IPS DF 6.9 (cell line): ENCODE measurements around the gene SLC2A1.
"Not testable (repeated sequence)": the region's sequence is repeated elsewhere in the genome, so short reads cannot be mapped to it uniquely, and the experiment has no call there.

Experiments used
- DNase-seq: peaks from one replicate; pipeline ENCODE4 v3.0.0-alpha.2; 2013; ENCODE audit warnings: low read depth, low spot score
- H3K27ac ChIP-seq: one replicate; pipeline ENCODE4 v1.5.1; 2013; ENCODE audit warnings: low read length, control low read depth
- H3K27me3 ChIP-seq: 2 replicates; pipeline ENCODE4 v1.6.1; 2013; ENCODE audit warnings: mild to moderate bottlenecking, low read length; ENCODE audit not compliant: control insufficient read depth, insufficient read depth
- H3K36me3 ChIP-seq: 2 replicates; pipeline ENCODE4 v1.6.1; 2013; ENCODE audit warnings: low read length; ENCODE audit not compliant: control insufficient read depth, insufficient read depth
- H3K4me1 ChIP-seq: 2 replicates; pipeline ENCODE4 v1.6.1; 2013; ENCODE audit warnings: low read length; ENCODE audit not compliant: control insufficient read depth, insufficient read depth
- H3K4me3 ChIP-seq: 2 replicates; pipeline ENCODE4 v1.5.1; 2013; ENCODE audit warnings: mild to moderate bottlenecking, low read length
- H3K9me3 ChIP-seq: 2 replicates; pipeline ENCODE4 v1.6.1; 2013; ENCODE audit warnings: low read length, inconsistent platforms; ENCODE audit not compliant: control insufficient read depth, insufficient read depth
- WGBS: extraction: QIAGEN DNeasy Blood & Tissue Kit; methylation state at CpG from one replicate; pipeline ENCODE4 v1.1.7; 2013; ENCODE audit warnings: mixed read lengths, missing lambda C conversion rate; ENCODE audit not compliant: insufficient read length, insufficient coverage; 5-methylcytosine and 5-hydroxymethylcytosine counted together

Gene SLC2A1

GRCh38 chr1:42927274-42927841 is 31.3 kb downstream of the SLC2A1 start:
- Histone ChIP-seq H3K27me3 (no peaks in the 10 kb centered on the region), H3K4me1 (peaks cover 4% of the 10 kb centered on the region; the same call in 1 of the 2 replicates), H3K4me3 (no peak overlapping the region), H3K36me3 (peaks cover 49% of the 10 kb centered on the region), H3K9me3 (no peaks in the 10 kb centered on the region), H3K27ac (no peak overlapping the region)
- no CpG with 5 or more reads among the region's 8 CpGs for WGBS
- no peak for DNase-seq

DNA sequence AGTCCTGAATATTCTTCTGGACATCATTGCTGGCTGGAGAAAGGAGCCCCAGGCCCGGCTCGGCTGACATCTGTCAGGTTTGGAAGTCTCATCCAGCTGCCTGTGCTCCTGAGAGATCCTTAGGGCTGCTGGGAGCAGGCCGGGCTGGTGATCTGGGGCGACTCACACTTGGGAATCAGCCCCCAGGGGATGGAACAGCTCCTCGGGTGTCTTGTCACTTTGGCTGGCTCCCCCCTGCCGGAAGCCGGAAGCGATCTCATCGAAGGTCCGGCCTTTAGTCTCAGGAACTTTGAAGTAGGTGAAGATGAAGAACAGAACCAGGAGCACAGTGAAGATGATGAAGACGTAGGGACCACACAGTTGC is 31.8 kb downstream of the SLC2A1 start:
- Histone ChIP-seq H3K27ac (no peak overlapping the region), H3K4me1 (peaks cover 4% of the 10 kb centered on the region; the same call in 1 of the 2 replicates), H3K36me3 (peaks cover 47% of the 10 kb centered on the region), H3K4me3 (no peak overlapping the region), H3K9me3 (no peaks in the 10 kb centered on the region), H3K27me3 (no peaks in the 10 kb centered on the region)
- WGBS: no CpG with 5 or more reads among the region's 11 CpGs
- DNase-seq: no peak

DNA sequence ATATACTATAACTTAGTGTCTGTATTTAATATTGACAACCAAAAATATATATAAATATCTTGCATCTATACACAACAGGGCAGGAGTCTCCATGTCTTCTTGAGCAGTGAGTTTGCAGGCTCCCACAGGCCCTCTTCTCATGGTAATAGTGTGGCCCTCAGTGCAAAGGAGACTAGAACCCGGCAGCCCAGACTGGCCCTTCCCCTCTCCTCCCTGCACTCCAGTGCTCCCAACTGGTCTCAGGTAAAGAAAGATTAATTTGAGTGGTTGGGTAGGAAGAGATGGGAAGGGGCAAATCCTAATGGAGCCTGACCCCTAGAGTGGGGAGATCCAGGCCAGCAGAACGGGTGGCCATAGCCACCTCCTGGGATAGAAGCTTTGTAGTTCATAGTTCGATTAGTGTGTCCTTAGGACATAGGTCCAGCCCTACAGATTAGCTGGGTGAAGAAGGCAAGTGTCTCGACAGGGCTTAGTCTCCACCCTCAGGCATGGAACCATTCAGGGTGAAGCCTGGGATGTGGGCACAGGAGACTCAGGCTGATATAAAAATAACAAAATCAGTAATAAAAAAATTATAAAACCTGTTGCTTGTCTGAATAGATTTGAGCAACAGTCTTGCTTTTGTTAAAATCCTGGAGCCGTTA is 32.3 kb downstream of the SLC2A1 start:
- no peaks in the 10 kb centered on the region for H3K27me3 ChIP-seq
- no peak overlapping the region for H3K27ac ChIP-seq
- H3K9me3 ChIP-seq: no peaks in the 10 kb centered on the region
- H3K4me1 ChIP-seq: peaks cover 4% of the 10 kb centered on the region; the same call in 1 of the 2 replicates
- peaks cover 47% of the 10 kb centered on the region for H3K36me3 ChIP-seq
- WGBS: no CpG with 5 or more reads among the region's 5 CpGs
- H3K4me3 ChIP-seq: no peak overlapping the region
- no peak for DNase-seq

DNA sequence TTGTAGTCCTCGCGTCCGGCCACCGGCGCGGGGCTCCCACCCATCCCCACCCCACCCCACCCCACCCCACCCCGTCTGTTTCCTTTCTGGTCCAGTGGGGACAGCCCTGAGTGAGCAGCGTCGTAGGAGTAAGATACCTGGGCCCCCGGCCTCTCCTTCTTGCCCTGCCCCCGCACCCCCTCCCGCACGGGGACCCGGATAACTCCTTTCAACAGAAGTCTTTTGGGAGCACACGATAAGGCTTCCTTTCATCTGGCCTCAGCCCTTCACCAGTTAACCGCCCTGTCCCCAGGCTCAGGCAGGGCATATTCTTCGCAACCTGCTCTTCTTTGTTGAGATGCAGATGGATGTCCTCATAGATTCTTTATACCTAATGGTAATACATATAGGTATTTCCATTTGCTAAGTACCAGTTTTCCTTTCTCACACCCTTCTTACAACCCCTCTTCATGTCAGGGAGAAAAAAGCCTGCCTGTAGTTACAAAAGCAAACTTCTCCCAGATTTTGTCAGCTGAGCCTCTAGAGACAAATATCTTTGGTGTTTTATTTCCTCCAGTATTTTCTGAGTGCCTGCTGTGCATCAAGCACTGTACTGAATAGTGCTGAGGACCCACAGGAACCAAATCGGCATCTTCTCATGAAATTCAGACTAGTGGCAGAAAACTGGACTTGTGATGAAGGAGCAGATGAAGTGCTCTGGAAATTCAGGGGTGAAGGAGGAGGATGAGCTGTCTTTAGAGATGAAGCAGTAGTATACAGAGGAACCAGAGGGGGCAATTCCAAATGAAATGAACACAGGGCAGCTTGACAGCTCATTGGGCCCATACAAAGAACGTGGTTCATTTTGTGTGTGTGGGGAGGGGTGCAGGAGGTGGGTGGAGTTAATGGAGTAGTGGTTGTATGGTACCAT is 33.6 kb downstream of the SLC2A1 start:
- H3K36me3 ChIP-seq: peaks cover 38% of the 10 kb centered on the region
- no peaks in the 10 kb centered on the region for H3K9me3 ChIP-seq
- no peak for DNase-seq
- no peaks in the 10 kb centered on the region for H3K27me3 ChIP-seq
- H3K4me1 ChIP-seq: peaks cover 4% of the 10 kb centered on the region; the same call in 1 of the 2 replicates
- H3K27ac ChIP-seq: no peak overlapping the region
- WGBS: no CpG with 5 or more reads among the region's 19 CpGs
- H3K4me3 ChIP-seq: peak overlapping the region; percentile 66; the same call in 1 of the 2 replicates

GRCh38 chr1:42924082-42924850 is 34.4 kb downstream of the SLC2A1 start:
- Histone ChIP-seq H3K4me1 (peaks cover 4% of the 10 kb centered on the region; the same call in 1 of the 2 replicates), H3K27ac (no peak overlapping the region), H3K4me3 (peak overlapping the region; percentile 66; the same call in 1 of the 2 replicates), H3K36me3 (peaks cover 29% of the 10 kb centered on the region), H3K27me3 (no peaks in the 10 kb centered on the region), H3K9me3 (no peaks in the 10 kb centered on the region)
- peak; percentile 78 for DNase-seq
- WGBS: no CpG with 5 or more reads among the region's 62 CpGs

DNA sequence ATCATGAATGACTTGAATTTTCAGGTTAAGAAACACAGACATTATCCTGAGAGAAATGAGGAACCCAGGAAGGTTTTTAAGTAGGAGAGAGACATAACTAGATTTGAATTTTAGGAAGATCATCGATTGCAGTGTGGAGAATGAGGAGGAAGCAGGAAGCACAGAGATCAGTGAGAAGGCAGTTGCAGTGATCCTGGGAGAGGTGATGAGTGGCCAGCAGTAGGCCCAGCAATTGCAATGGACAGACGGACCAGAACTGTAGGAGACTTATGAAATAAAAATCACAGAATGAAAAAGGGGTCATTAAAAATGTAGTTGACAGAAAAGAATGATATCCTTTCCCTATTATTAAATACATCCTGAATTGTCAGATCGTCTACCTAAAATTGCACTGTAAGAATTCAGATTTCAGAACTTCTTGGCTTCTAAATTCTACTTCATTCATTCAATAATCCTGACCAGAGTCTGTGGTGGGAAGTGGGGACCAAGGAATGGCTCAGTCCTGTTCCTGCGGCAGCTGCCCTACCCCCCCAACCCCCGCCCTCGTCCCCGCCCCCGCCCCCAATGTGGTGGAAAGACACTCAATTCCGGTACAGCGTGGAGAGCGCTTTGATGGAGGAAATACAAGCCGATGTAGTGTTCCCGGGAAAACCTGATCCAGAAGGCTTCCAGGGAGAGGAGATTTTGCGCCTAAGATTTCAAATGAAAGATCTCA is 35.1 kb downstream of the SLC2A1 start:
- Histone ChIP-seq H3K27ac (no peak overlapping the region), H3K4me1 (peaks cover 4% of the 10 kb centered on the region; the same call in 1 of the 2 replicates), H3K9me3 (no peaks in the 10 kb centered on the region), H3K27me3 (no peaks in the 10 kb centered on the region), H3K4me3 (peak overlapping the region; percentile 25; the same call in 1 of the 2 replicates), H3K36me3 (peaks cover 22% of the 10 kb centered on the region)
- no peak for DNase-seq
- WGBS: no CpG with 5 or more reads among the region's 14 CpGs

DNA sequence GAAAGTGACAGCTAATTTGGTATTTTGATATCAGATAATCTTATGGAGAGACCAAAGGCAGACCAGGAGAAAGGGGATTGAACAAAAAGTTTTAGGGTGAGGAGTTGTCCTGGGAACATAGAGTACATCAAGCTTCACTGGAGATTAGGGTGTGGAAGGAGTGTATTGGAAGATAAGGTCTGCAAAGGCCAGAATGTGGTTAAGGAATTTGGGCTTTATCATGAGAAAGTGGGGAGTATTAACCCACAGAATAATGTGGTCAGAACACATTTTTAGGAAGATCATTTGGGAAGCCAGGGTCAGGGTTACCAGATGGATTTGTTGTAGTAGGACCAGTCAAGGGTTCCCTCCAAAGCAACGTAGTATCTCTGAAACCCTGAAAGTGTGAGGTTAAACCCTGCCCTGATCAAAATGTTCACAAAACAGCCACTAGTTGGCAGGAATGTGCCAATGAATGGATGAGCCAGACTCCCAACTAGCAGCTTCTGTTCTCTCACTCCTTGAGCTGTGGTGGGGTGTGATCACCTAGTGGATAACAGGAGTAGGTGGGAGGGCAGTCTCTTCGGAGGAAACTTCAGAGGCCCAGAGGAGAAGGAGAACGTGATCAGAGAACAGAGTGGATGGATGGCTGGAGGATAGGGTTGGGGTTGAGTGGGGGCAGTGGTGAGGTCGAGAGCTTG is 35.8 kb downstream of the SLC2A1 start:
- no CpG with 5 or more reads among the region's 4 CpGs for WGBS
- peak; percentile 81 for DNase-seq
- Histone ChIP-seq H3K27ac (no peak overlapping the region), H3K9me3 (no peaks in the 10 kb centered on the region), H3K4me3 (no peak overlapping the region), H3K36me3 (peaks cover 15% of the 10 kb centered on the region; the same call in 1 of the 2 replicates), H3K4me1 (peaks cover 4% of the 10 kb centered on the region; the same call in 1 of the 2 replicates), H3K27me3 (no peaks in the 10 kb centered on the region)

- H3K4me1 ChIP-seq: peaks cover 4% of the 10 kb centered on the region; the same call in 1 of the 2 replicates
- WGBS: no CpG with 5 or more reads among the region's 4 CpGs
- no peaks in the 10 kb centered on the region for H3K9me3 ChIP-seq
- H3K36me3 ChIP-seq: peaks cover 4% of the 10 kb centered on the region; the same call in 1 of the 2 replicates
- no peak for DNase-seq
- no peak overlapping the region for H3K27ac ChIP-seq
- no peaks in the 10 kb centered on the region for H3K27me3 ChIP-seq
- no peak overlapping the region for H3K4me3 ChIP-seq
Measured at GRCh38 chr1:42921769-42922168, 36.9 kb downstream of the SLC2A1 start.

DNA sequence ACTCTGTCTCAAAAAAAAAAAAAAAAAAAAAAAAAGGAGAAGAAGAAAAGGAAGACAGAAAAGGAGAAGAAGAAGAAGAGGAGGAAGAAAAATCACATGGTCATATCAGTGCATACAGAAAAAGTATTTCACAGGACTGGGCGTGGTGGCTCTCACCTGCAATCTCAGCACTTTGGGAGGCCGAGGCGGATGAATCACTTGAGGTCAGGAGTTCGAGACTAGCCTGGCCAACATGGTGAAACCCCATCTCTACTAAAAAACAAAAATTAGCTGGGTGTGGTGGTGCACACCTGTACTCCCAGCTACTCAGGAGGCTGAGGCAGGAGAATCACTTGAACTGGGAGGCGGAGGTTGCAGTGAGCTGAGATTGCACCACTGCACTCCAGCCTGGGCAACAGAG is 39.0 kb downstream of the SLC2A1 start:
- no CpG with 5 or more reads among the region's 5 CpGs for WGBS
- not testable (repeated sequence) for H3K36me3 ChIP-seq, H3K4me1 ChIP-seq, H3K4me3 ChIP-seq, DNase-seq, H3K27me3 ChIP-seq, H3K27ac ChIP-seq, H3K9me3 ChIP-seq
